Liver (tissue), 3 donors: ENCODE measurements around the gene RPS6KA5.
"Not testable (repeated sequence)": the region's sequence is repeated elsewhere in the genome, so short reads cannot be mapped to it uniquely, and the experiment has no call there.

Experiments used
- ATF3 ChIP-seq: IDR thresholded peaks from 2 replicates; pipeline ENCODE4 v1.6.1; 2016; ENCODE audit warnings: antibody characterized with exemption
- CTCF ChIP-seq: fragments of 150-350 bp; IDR thresholded peaks from 2 replicates; pipeline ENCODE4 v1.5.1; 2017; ENCODE audit warnings: improper control_type of control experiment, low read depth, low read length; ENCODE audit not compliant: missing input control
- EGR1 ChIP-seq, 2 donors: IDR thresholded peaks; 2 replicates each; pipeline ENCODE4 v1.6.1; 2016 to 2018; ENCODE audit warnings: antibody characterized with exemption in 2 of 2, low read depth in 2 of 2
- HNF4A ChIP-seq, 2 donors: conservative IDR thresholded peaks; 2 replicates each; pipeline ENCODE4 v1.6.1; 2016; ENCODE audit warnings: antibody characterized with exemption in 2 of 2, mild to moderate bottlenecking in 2 of 2
- JUND ChIP-seq, 2 donors: IDR thresholded peaks; 2 replicates each; pipeline ENCODE4 v1.6.1; 2016; ENCODE audit warnings: antibody characterized with exemption in 2 of 2
- MAX ChIP-seq: IDR thresholded peaks from 2 replicates; pipeline ENCODE4 v1.6.1; 2016; ENCODE audit warnings: antibody characterized with exemption
- NR2F2 ChIP-seq: IDR thresholded peaks from 2 replicates; pipeline ENCODE4 v1.6.1; 2016; ENCODE audit warnings: antibody characterized with exemption
- RAD21 ChIP-seq, 2 donors: IDR thresholded peaks; 2 replicates each; pipeline ENCODE4 v1.6.1; 2016; ENCODE audit warnings: antibody characterized with exemption in 2 of 2, mild to moderate bottlenecking in 2 of 2
- REST ChIP-seq: IDR thresholded peaks from 2 replicates; pipeline ENCODE4 v1.6.1; 2016; ENCODE audit warnings: antibody characterized with exemption, mild to moderate bottlenecking
- RXRA ChIP-seq, 2 donors: IDR thresholded peaks; 2 replicates each; pipeline ENCODE4 v1.6.1; 2017 to 2018; ENCODE audit warnings: antibody characterized with exemption in 2 of 2, mild to moderate bottlenecking in 1 of 2
- SP1 ChIP-seq: IDR thresholded peaks from 2 replicates; pipeline ENCODE4 v1.6.1; 2018; ENCODE audit warnings: antibody characterized with exemption, mild to moderate bottlenecking
- TAF1 ChIP-seq: conservative IDR thresholded peaks from 2 replicates; pipeline ENCODE4 v1.6.1; 2016; ENCODE audit warnings: antibody characterized with exemption, mild to moderate bottlenecking
- YY1 ChIP-seq: IDR thresholded peaks from 2 replicates; pipeline ENCODE4 v1.6.1; 2016; ENCODE audit warnings: antibody characterized with exemption, mild to moderate bottlenecking
- ZBTB33 ChIP-seq: IDR thresholded peaks from 2 replicates; pipeline ENCODE4 v1.6.1; 2016; ENCODE audit warnings: antibody characterized with exemption
- donor health status: healthy.
- donor health status: healthy.

GRCh38 chr14:90838531-90838930, 221.9 kb downstream of the RPS6KA5 start:
- not testable (repeated sequence) for TF ChIP-seq MAX; TAF1; ZBTB33; CTCF; HNF4A (conservative IDR thresholded peaks at IDR 0.05); EGR1 (IDR thresholded peaks at IDR 0.05; ENCODE audit: low read depth in 2 of 2); YY1; RAD21 (IDR thresholded peaks at IDR 0.05); ATF3; SP1; JUND (IDR thresholded peaks at IDR 0.05); REST; NR2F2; RXRA (IDR thresholded peaks at IDR 0.05)
